Stimulated activated CD8-positive, alpha-beta memory T cell treated with anti-CD3 and anti-CD28 coated beads, Interleukin-12 subunit alpha, Interleukin-12 subunit beta, amount 100 ng/mL, for 24 hours (primary cell): ENCODE data around the gene POTEE.
"Not testable (repeated sequence)": the region's sequence is repeated elsewhere in the genome, so short reads cannot be mapped to it uniquely, and the experiment has no call there.

Experiments
- DNase-seq: peaks from one replicate; pipeline ENCODE4 v3.0.0-alpha.2; 2020; ENCODE audit errors: extremely low read depth

POTEE gene

GRCh38 chr2:131209030-131209772 is at the start of gene POTEE:
POTEE (plus strand) TSS chr2:131209536; CDS start chr2:131218403, 8,867 bp downstream.
- not testable (repeated sequence) for DNase-seq

GRCh38 chr2:131165562-131165961 is 43.8 kb upstream of the POTEE start:
- not testable (repeated sequence) for DNase-seq

GRCh38 chr2:131168538-131168937 is 40.8 kb upstream of the POTEE start:
- no peak for DNase-seq

GRCh38 chr2:131178050-131178449 is 31.3 kb upstream of the POTEE start:
- DNase-seq: not testable (repeated sequence)

- not testable (repeated sequence) for DNase-seq
Observed at GRCh38 chr2:131178721-131179418, 30.5 kb upstream of the POTEE start.

DNA sequence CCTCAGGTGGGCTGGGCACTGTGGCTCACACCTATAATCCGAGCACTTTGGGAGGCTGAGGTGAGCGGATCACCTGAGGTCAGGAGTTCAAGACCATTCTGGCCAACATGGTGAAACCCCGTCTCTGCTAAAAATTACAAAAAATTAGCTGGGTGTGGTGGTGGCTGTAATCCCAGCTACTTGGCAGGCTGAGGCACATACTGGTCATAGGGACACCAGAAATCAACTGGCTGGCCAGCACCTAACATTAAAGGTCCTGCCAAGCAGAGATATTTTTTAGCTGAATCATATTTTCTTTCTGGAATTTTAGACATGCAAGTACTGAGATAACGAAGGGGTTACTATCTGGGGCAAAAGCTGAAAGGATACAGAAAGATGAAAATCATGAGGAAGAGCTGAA is 27.9 kb upstream of the POTEE start:
- not testable (repeated sequence) for DNase-seq

GRCh38 chr2:131193421-131193820 is 15.9 kb upstream of the POTEE start:
- DNase-seq: not testable (repeated sequence)

- DNase-seq: not testable (repeated sequence)
Observed at GRCh38 chr2:131196186-131196585, 13.2 kb upstream of the POTEE start.

- DNase-seq: no peak
Observed at GRCh38 chr2:131201098-131201497, 8.2 kb upstream of the POTEE start.

GRCh38 chr2:131207839-131208238 is 1.5 kb upstream of the POTEE start:
- DNase-seq: not testable (repeated sequence)

GRCh38 chr2:131209773-131210104 is 403 bp downstream of the POTEE start:
- DNase-seq: not testable (repeated sequence)

GRCh38 chr2:131210434-131211211 is 1.3 kb downstream of the POTEE start:
- DNase-seq: not testable (repeated sequence)

DNA sequence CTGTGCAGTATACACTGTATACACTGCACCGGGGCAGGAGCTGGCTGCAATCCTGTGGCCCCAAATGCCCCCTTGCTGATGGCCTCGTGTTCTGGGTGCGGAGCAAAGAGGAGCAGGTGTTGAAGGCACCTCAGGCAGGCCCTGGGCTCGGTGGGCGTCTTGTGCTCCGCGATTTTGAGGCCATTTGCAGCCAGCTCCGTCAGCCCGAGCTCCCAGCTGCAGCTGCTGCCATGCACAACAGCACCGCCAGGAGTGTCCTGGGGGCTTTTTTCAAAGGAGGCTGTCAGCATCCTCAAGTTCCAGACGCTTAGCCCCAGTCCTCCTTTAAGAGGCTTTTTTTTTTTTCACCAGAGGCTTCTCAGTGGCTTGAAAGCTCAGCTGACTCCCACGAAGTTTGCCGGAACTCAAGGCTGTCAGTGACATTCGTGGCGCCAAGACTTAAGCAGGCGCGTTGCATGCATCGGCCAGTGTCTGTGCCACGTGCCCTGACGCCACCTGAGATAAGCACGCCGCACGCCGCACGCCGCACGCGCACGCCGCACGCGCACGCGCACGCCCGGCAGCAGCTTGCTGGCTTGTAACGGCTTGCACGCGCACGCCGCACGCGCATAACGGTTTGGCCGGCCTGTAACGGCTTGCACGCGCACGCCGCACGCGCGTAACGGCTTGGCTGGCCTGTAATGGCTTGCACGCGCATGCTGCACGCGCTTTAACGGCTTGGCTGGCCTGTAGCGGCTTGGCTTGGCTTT is 8.1 kb downstream of the POTEE start:
- DNase-seq: not testable (repeated sequence)

DNA sequence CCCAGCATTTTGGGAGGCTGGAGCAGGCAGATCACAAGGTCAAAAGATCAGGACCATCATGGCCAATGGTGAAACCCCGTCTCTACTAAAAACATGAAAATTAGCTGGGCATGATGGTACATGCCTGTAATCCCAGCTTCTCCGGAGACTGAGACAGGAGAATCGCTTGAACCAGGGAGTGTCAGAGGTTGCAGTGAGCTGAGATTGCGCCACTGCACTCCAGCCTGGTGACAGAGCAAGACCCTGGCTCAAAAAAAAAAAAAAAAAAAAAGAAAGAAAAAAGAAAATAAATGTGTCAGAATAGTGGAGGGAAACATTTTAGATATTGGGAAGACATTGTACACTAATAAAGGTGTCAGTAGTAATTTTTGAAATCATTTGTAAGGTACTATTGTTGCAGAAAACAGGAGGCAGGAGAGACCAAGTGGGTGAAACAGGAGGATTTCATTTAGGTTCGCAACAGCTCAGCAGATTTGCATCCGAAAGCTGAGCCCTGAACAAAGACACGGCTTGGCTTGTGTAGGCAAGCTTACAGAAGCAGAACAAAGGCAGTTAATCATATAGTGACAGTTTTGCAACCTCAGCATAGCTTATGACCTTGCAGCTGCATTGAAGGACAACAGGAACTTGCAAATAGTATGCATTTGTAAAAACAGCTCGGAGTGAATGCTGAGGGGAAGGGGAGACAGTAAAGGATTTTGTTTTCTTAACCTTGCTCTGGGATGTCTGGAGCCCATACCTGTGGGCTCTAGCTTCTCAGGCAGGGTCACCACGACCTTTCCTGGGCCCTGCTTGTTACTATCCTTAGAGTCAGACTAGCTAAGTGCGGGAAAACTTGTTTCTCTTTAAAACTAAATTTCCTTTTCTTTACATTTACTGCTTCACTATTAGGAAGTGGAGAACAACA is 26.5 kb downstream of the POTEE start:
- not testable (repeated sequence) for DNase-seq
